Trophoblast cell (in vitro differentiated cells and primary cell): ENCODE data around the gene ACIN1.

ENCODE experiments used
- DNase-seq, 2 donors: peaks; one replicate each; pipeline ENCODE4 v3.0.0-alpha.2; 2016
- H2AFZ ChIP-seq: 2 replicates; pipeline ENCODE4 v1.6.1; 2013; ENCODE audit warnings: low read length, moderate library complexity, mild to moderate bottlenecking; ENCODE audit not compliant: insufficient read depth, poor library complexity
- H2AK5ac ChIP-seq: 2 replicates; pipeline ENCODE4 v1.6.1; 2013; ENCODE audit warnings: mild to moderate bottlenecking, low read length
- H2BK120ac ChIP-seq: 2 replicates; pipeline ENCODE4 v1.6.1; 2013; ENCODE audit warnings: low read length, mild to moderate bottlenecking, moderate library complexity; ENCODE audit not compliant: insufficient read depth, poor library complexity
- H2BK12ac ChIP-seq: 2 replicates; pipeline ENCODE4 v1.6.1; 2013; ENCODE audit warnings: mild to moderate bottlenecking, low read length, moderate library complexity
- H2BK5ac ChIP-seq: 2 replicates; pipeline ENCODE4 v1.6.1; 2013; ENCODE audit warnings: low read length, low read depth, moderate library complexity, mild to moderate bottlenecking; ENCODE audit not compliant: poor library complexity
- H3K14ac ChIP-seq: 2 replicates; pipeline ENCODE4 v1.6.1; 2013; ENCODE audit warnings: mild to moderate bottlenecking, low read length
- H3K18ac ChIP-seq: 2 replicates; pipeline ENCODE4 v1.6.1; 2013; ENCODE audit warnings: mild to moderate bottlenecking, low read length
- H3K23ac ChIP-seq: 2 replicates; pipeline ENCODE4 v1.6.1; 2013; ENCODE audit warnings: low read length
- H3K27ac ChIP-seq: 2 replicates; pipeline ENCODE4 v1.5.1; 2013; ENCODE audit warnings: low read depth, mild to moderate bottlenecking, inconsistent platforms, low read length, moderate library complexity
- H3K27me3 ChIP-seq: 2 replicates; pipeline ENCODE4 v1.6.1; 2013; ENCODE audit warnings: inconsistent platforms, mild to moderate bottlenecking, low read length, moderate library complexity; ENCODE audit not compliant: insufficient read depth
- H3K36me3 ChIP-seq, 2 experiments: 1 replicate in 1 of 2; 2 replicates in 1 of 2; pipeline ENCODE4 v1.6.1; 2013; ENCODE audit warnings: low read length in 2 of 2, mild to moderate bottlenecking in 2 of 2, moderate library complexity in 1 of 2; ENCODE audit not compliant: insufficient read depth in 2 of 2, control insufficient read depth in 1 of 2
- H3K4ac ChIP-seq: 2 replicates; pipeline ENCODE4 v1.6.1; 2013; ENCODE audit warnings: low read depth, mild to moderate bottlenecking, low read length, moderate library complexity
- H3K4me1 ChIP-seq, 2 experiments: 1 replicate in 1 of 2; 2 replicates in 1 of 2; pipeline ENCODE4 v1.6.1; 2013; ENCODE audit warnings: low read length in 2 of 2, mild to moderate bottlenecking in 2 of 2, moderate library complexity in 1 of 2; ENCODE audit not compliant: insufficient read depth in 2 of 2, control insufficient read depth in 1 of 2
- H3K4me2 ChIP-seq: 2 replicates; pipeline ENCODE4 v1.6.1; 2013; ENCODE audit warnings: inconsistent platforms, mild to moderate bottlenecking, low read length, moderate library complexity
- H3K4me3 ChIP-seq: 2 replicates; pipeline ENCODE4 v1.5.1; 2013; ENCODE audit warnings: mild to moderate bottlenecking, low read depth, low read length, inconsistent platforms
- H3K79me1 ChIP-seq: one replicate; pipeline ENCODE4 v1.6.1; 2013; ENCODE audit warnings: low read length
- H3K79me2 ChIP-seq: 2 replicates; pipeline ENCODE4 v1.6.1; 2013; ENCODE audit warnings: low read length, mild to moderate bottlenecking; ENCODE audit not compliant: control insufficient read depth, insufficient read depth, poor library complexity
- H3K9ac ChIP-seq: 2 replicates; pipeline ENCODE4 v1.6.1; 2013; ENCODE audit warnings: mild to moderate bottlenecking, low read length
- H3K9me3 ChIP-seq: 2 replicates; pipeline ENCODE4 v1.6.1; 2013; ENCODE audit warnings: low read depth, mild to moderate bottlenecking, control low read depth, inconsistent platforms, low read length; ENCODE audit not compliant: insufficient read depth
- H4K12ac ChIP-seq: 2 replicates; pipeline ENCODE4 v1.6.1; 2013; ENCODE audit warnings: low read depth, mild to moderate bottlenecking, low read length, moderate library complexity
- H4K8ac ChIP-seq: 2 replicates; pipeline ENCODE4 v1.6.1; 2013; ENCODE audit warnings: low read depth, mild to moderate bottlenecking, low read length, moderate library complexity
- H4K91ac ChIP-seq: one replicate; pipeline ENCODE4 v1.6.1; 2013; ENCODE audit warnings: low read depth, mild to moderate bottlenecking, low read length, moderate library complexity
- WGBS: extraction: QIAGEN DNeasy Blood & Tissue Kit; methylation state at CpG from one replicate; pipeline ENCODE4 v1.1.7; 2013; ENCODE audit warnings: missing lambda C conversion rate; ENCODE audit not compliant: insufficient read length, insufficient coverage; ENCODE audit errors: extremely low coverage; 5-methylcytosine and 5-hydroxymethylcytosine counted together

Gene ACIN1

DNA sequence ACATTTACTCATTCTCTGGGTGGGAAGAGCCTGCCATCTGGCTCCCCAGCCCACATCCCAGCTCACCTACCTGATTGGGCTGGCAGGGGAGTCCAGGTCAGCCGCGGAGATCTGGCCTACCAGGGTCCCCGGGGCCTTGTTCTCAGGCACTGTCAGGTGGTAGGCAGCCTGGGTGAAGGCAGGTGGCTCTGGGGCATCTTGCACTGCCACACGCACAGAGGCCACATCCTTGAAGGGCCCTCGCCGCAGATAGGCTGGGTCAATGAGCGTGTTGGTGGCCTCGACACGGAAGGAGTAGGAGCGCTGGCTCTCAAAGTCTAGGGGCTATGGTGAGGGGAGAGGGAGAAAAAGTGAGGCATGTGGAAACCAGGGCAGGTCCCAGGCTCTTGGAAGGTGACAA, 41.5 kb downstream of the ACIN1 start:
- Histone ChIP-seq H3K4me2 (no peak overlapping the region), H3K9ac (no peak overlapping the region), H2BK120ac (no peak overlapping the region), H3K79me2 (peaks cover 6% of the 10 kb centered on the region), H3K4ac (no peak overlapping the region), H3K4me3 (no peak overlapping the region), H3K9me3 (peaks cover 3% of the 10 kb centered on the region), H3K14ac (no peak overlapping the region), H2AK5ac (no peak overlapping the region), H3K4me1 (peaks cover 5 to 11% of the 10 kb centered on the region in 2 experiments), H4K12ac (no peak overlapping the region), H2BK12ac (no peak overlapping the region), H4K91ac (no peak overlapping the region), H3K18ac (no peak overlapping the region), H3K27ac (no peak overlapping the region), H2BK5ac (no peak overlapping the region), H3K27me3 (no peaks in the 10 kb centered on the region), H3K23ac (no peak overlapping the region), H2AFZ (no peak overlapping the region), H3K36me3 (peaks cover 52 to 66% of the 10 kb centered on the region in 2 experiments), H4K8ac (no peak overlapping the region), H3K79me1 (peaks cover 12% of the 10 kb centered on the region)
- no peak for DNase-seq
- no CpG with 5 or more reads among the region's 10 CpGs for WGBS

DNA sequence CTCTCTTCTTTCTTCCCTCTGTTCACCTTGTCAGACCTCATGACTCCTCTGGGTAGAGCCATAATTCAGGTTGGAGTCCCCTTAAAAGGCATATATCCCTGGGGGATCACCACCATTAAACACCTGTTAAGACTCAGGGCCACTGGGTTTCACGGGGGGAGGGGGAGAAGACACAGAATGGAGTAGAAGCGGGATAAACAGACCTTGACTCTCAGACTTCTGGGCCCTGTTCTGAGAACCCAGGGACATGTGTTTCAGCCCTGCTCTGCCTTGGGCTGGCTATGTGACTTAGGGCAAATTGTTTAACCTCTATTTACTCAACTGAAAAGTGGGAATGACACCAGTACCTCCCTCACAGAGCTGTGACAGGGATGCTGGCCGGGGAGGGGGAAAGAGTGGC, 42.3 kb downstream of the ACIN1 start:
- no CpG with 5 or more reads among the region's 3 CpGs for WGBS
- H2AFZ ChIP-seq, result no peak overlapping the region
- peaks cover 10% of the 10 kb centered on the region for H3K79me1 ChIP-seq

DNA sequence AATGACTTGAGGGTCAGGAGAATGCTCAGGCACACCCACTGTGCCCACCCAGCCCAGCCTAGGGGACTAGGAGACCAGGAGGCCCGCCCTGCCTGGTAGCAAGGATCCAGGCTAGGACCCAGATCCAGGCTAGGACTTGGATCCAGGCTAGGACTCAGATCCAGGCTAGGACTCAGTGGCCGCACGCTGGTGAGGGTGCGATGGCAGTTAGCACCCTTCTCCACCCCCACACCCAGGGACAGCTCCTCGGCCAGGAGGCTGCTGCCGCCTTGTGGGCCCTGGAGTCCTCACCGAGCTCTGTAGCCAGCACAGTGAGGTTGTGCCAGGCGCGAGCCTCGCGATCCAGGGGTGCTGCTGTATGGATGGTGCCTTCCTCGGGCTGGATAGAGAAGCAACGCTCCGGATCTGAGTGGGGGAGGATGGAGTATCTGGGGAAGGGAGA, 42.7 kb downstream of the ACIN1 start:
- H2BK12ac ChIP-seq, result no peak overlapping the region
- H3K9ac ChIP-seq, result no peak overlapping the region
- no peak overlapping the region for H3K4me3 ChIP-seq
- no peak overlapping the region for H3K18ac ChIP-seq
- H2AFZ ChIP-seq, result no peak overlapping the region
- H3K9me3 ChIP-seq, result peaks cover 3% of the 10 kb centered on the region
- H3K4ac ChIP-seq, result no peak overlapping the region
- H4K8ac ChIP-seq, result no peak overlapping the region
- WGBS, result no CpG with 5 or more reads among the region's 14 CpGs
- no peak overlapping the region for H4K12ac ChIP-seq
- no peak overlapping the region for H4K91ac ChIP-seq
- no peak overlapping the region for H3K4me2 ChIP-seq
- H2BK5ac ChIP-seq, result no peak overlapping the region
- no peak overlapping the region for H3K14ac ChIP-seq
- no peaks in the 10 kb centered on the region for H3K27me3 ChIP-seq
- H3K79me2 ChIP-seq, result peaks cover 3% of the 10 kb centered on the region
- peaks cover 3 to 10% of the 10 kb centered on the region in 2 experiments for H3K4me1 ChIP-seq
- no peak overlapping the region for H2BK120ac ChIP-seq
- no peak overlapping the region for H3K27ac ChIP-seq
- no peak for DNase-seq
- peaks cover 8% of the 10 kb centered on the region for H3K79me1 ChIP-seq
- H3K23ac ChIP-seq, result no peak overlapping the region
- H3K36me3 ChIP-seq, result peaks cover 59 to 76% of the 10 kb centered on the region in 2 experiments
- no peak overlapping the region for H2AK5ac ChIP-seq

More for the DNA sequence above, 42.3 kb downstream of the ACIN1 start:
- no peak overlapping the region for H3K14ac ChIP-seq
- no peak overlapping the region for H3K4me2 ChIP-seq
- DNase-seq, result no peak
- no peak overlapping the region for H2BK120ac ChIP-seq
- H3K9ac ChIP-seq, result no peak overlapping the region
- peaks cover 4% of the 10 kb centered on the region for H3K79me2 ChIP-seq
- H3K36me3 ChIP-seq, result peaks cover 57 to 71% of the 10 kb centered on the region in 2 experiments
- no peak overlapping the region for H3K4ac ChIP-seq
- H3K23ac ChIP-seq, result no peak overlapping the region
- peaks cover 3 to 10% of the 10 kb centered on the region in 2 experiments for H3K4me1 ChIP-seq
- no peak overlapping the region for H3K4me3 ChIP-seq
- H3K18ac ChIP-seq, result no peak overlapping the region
- H2AK5ac ChIP-seq, result no peak overlapping the region
- no peak overlapping the region for H2BK12ac ChIP-seq
- no peak overlapping the region for H4K8ac ChIP-seq
- H4K12ac ChIP-seq, result no peak overlapping the region
- no peak overlapping the region for H4K91ac ChIP-seq
- H3K27me3 ChIP-seq, result no peaks in the 10 kb centered on the region
- no peak overlapping the region for H2BK5ac ChIP-seq
- H3K27ac ChIP-seq, result no peak overlapping the region
- H3K9me3 ChIP-seq, result peaks cover 3% of the 10 kb centered on the region

GRCh38 chr14:23051141-23052057, 43.5 kb downstream of the ACIN1 start:
- WGBS, result no CpG with 5 or more reads among the region's 5 CpGs
- Histone ChIP-seq H2AK5ac (no peak overlapping the region), H2BK5ac (no peak overlapping the region), H3K9me3 (peaks cover 3% of the 10 kb centered on the region), H4K8ac (no peak overlapping the region), H3K18ac (no peak overlapping the region), H4K91ac (no peak overlapping the region), H3K27ac (no peak overlapping the region), H3K27me3 (no peaks in the 10 kb centered on the region), H3K4ac (no peak overlapping the region), H4K12ac (no peak overlapping the region), H3K79me1 (no peaks in the 10 kb centered on the region), H3K79me2 (no peaks in the 10 kb centered on the region), H3K23ac (no peak overlapping the region), H3K36me3 (peaks cover 61 to 78% of the 10 kb centered on the region in 2 experiments), H3K4me1 (peaks cover 3 to 10% of the 10 kb centered on the region in 2 experiments), H2AFZ (no peak overlapping the region), H3K4me3 (no peak overlapping the region), H2BK120ac (no peak overlapping the region), H3K4me2 (no peak overlapping the region), H2BK12ac (no peak overlapping the region), H3K9ac (no peak overlapping the region), H3K14ac (no peak overlapping the region)
- DNase-seq, result no peak
